Measurements from ENCODE around the gene MRFAP1.

GRCh38 chr4:6688879-6689505 lies 48.5 kb downstream of the MRFAP1 start:
- TF ChIP-seq CTCF (IDR thresholded peaks at IDR 0.05) (no peak), EP300 (IDR thresholded peaks at IDR 0.05) (no peak)

Measured in sigmoid colon (tissue), 4 donors.